ENCODE results near the gene MAN1A2.
"Not testable (repeated sequence)": the region's sequence is repeated elsewhere in the genome, so short reads cannot be mapped to it uniquely, and the experiment has no call there.

Gene MAN1A2

GRCh38 chr1:117398957-117399356 is 31.7 kb downstream of the MAN1A2 start:
- DNase-seq (ENCODE audit: low read depth) = no peak

- DNase-seq (ENCODE audit: low read depth) = no peak
Observed at GRCh38 chr1:117401761-117402160, 34.5 kb downstream of the MAN1A2 start.

- DNase-seq (ENCODE audit: low read depth) = no peak
Observed at GRCh38 chr1:117403597-117403996, 36.3 kb downstream of the MAN1A2 start.

- no peak for DNase-seq (ENCODE audit: low read depth)
Observed at GRCh38 chr1:117405042-117405441, 37.8 kb downstream of the MAN1A2 start.

GRCh38 chr1:117412472-117412871 is 45.2 kb downstream of the MAN1A2 start:
- DNase-seq (ENCODE audit: low read depth) = no peak

- DNase-seq (ENCODE audit: low read depth) = no peak
Observed at GRCh38 chr1:117413412-117413811, 46.2 kb downstream of the MAN1A2 start.

GRCh38 chr1:117414943-117415342 is 47.7 kb downstream of the MAN1A2 start:
- DNase-seq (ENCODE audit: low read depth) = no peak

GRCh38 chr1:117416004-117416403 is 48.8 kb downstream of the MAN1A2 start:
- DNase-seq (ENCODE audit: low read depth) = no peak

- DNase-seq (ENCODE audit: low read depth) = no peak
Observed at GRCh38 chr1:117416546-117417125, 49.4 kb downstream of the MAN1A2 start.

- DNase-seq (ENCODE audit: low read depth) = no peak
Observed at GRCh38 chr1:117425050-117425734, 57.9 kb downstream of the MAN1A2 start.

- no peak for DNase-seq (ENCODE audit: low read depth)
Observed at GRCh38 chr1:117427297-117427696, 60.0 kb downstream of the MAN1A2 start.

- no peak for DNase-seq (ENCODE audit: low read depth)
Observed at GRCh38 chr1:117433943-117434342, 66.7 kb downstream of the MAN1A2 start.

GRCh38 chr1:117436513-117436912 is 69.3 kb downstream of the MAN1A2 start:
- DNase-seq (ENCODE audit: low read depth) = no peak

GRCh38 chr1:117447661-117448060 is 80.4 kb downstream of the MAN1A2 start:
- DNase-seq (ENCODE audit: low read depth) = no peak

- no peak for DNase-seq (ENCODE audit: low read depth)
Observed at GRCh38 chr1:117452216-117452615, 85.0 kb downstream of the MAN1A2 start.

GRCh38 chr1:117453958-117454357 is 86.7 kb downstream of the MAN1A2 start:
- DNase-seq (ENCODE audit: low read depth) = no peak

GRCh38 chr1:117458410-117458809 is 91.2 kb downstream of the MAN1A2 start:
- DNase-seq (ENCODE audit: low read depth) = not testable (repeated sequence)

GRCh38 chr1:117466761-117467160 is 99.5 kb downstream of the MAN1A2 start:
- DNase-seq (ENCODE audit: low read depth) = no peak

GRCh38 chr1:117467336-117467735 is 100.1 kb downstream of the MAN1A2 start:
- DNase-seq (ENCODE audit: low read depth) = no peak

GRCh38 chr1:117473063-117473462 is 105.8 kb downstream of the MAN1A2 start:
- no peak for DNase-seq (ENCODE audit: low read depth)

- DNase-seq (ENCODE audit: low read depth) = not testable (repeated sequence)
Observed at GRCh38 chr1:117475495-117475894, 108.2 kb downstream of the MAN1A2 start.

GRCh38 chr1:117479086-117479485 is 111.8 kb downstream of the MAN1A2 start:
- DNase-seq (ENCODE audit: low read depth) = no peak

- no peak for DNase-seq (ENCODE audit: low read depth)
Observed at GRCh38 chr1:117481410-117481809, 114.2 kb downstream of the MAN1A2 start.

- no peak for DNase-seq (ENCODE audit: low read depth)
Observed at GRCh38 chr1:117493906-117494305, 126.7 kb downstream of the MAN1A2 start.
